Measurements from ENCODE around the gene SVIL.

DNA sequence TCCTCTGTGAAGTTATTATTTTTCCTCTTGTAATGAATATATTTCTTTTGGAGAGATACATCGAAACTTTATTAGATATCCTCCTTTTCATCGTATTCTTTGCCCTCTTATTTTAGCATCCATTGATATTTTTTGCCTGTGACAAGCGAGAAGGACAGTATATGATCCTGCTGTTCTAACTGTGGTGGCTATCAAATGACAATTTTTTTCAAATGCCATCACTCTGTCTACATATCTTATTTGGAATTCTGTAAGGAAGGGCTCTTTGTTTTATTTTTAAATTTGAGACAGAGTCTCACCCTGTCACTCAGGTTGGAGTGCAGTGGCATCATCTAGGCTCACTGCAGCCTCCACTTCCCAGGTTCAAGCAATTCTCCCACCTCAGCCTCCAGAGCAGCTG, 217.4 kb downstream of the SVIL start:
- TF ChIP-seq, protein P1, sequence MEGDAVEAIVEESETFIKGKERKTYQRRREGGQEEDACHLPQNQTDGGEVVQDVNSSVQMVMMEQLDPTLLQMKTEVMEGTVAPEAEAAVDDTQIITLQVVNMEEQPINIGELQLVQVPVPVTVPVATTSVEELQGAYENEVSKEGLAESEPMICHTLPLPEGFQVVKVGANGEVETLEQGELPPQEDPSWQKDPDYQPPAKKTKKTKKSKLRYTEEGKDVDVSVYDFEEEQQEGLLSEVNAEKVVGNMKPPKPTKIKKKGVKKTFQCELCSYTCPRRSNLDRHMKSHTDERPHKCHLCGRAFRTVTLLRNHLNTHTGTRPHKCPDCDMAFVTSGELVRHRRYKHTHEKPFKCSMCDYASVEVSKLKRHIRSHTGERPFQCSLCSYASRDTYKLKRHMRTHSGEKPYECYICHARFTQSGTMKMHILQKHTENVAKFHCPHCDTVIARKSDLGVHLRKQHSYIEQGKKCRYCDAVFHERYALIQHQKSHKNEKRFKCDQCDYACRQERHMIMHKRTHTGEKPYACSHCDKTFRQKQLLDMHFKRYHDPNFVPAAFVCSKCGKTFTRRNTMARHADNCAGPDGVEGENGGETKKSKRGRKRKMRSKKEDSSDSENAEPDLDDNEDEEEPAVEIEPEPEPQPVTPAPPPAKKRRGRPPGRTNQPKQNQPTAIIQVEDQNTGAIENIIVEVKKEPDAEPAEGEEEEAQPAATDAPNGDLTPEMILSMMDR (IDR thresholded peaks at IDR 0.05 in 4 of 5, conservative IDR thresholded peaks at IDR 0.05 in 1 of 5), result no peak
- no peak for TF ChIP-seq POLR2A (IDR thresholded peaks at IDR 0.05)
